AG09309 (cell line): ENCODE data around the gene NTM.

Source experiments
- DNase-seq: peaks from one replicate; pipeline ENCODE4 v3.0.0-alpha.2; 2010; ENCODE audit warnings: low read depth
- H3K4me3 ChIP-seq: 2 replicates; pipeline ENCODE4 v1.5.1; 2011; ENCODE audit warnings: mild to moderate bottlenecking, low read depth, low read length, moderate library complexity; ENCODE audit not compliant: control insufficient read depth
- CTCF ChIP-seq: IDR thresholded peaks from 2 replicates; pipeline ENCODE4 v1.5.1; 2011; ENCODE audit warnings: mild to moderate bottlenecking, low read depth, low read length, inconsistent platforms; ENCODE audit not compliant: insufficient read depth, control insufficient read depth; ENCODE audit errors: missing control alignments

NTM gene

GRCh38 chr11:131612533-131612932 is 242.1 kb downstream of the NTM start:
- no peak for TF ChIP-seq CTCF
- DNase-seq = no peak
- H3K4me3 ChIP-seq = no peak overlapping the region

- DNase-seq = no peak
- no peak overlapping the region for H3K4me3 ChIP-seq
- TF ChIP-seq CTCF = no peak
Observed at GRCh38 chr11:131614631-131615030, 244.2 kb downstream of the NTM start.

GRCh38 chr11:131615611-131616010 is 245.2 kb downstream of the NTM start:
- no peak for DNase-seq
- no peak for TF ChIP-seq CTCF
- H3K4me3 ChIP-seq = no peak overlapping the region

GRCh38 chr11:131616481-131617140 is 246.2 kb downstream of the NTM start:
- TF ChIP-seq CTCF = no peak
- H3K4me3 ChIP-seq = no peak overlapping the region
- no peak for DNase-seq

GRCh38 chr11:131618201-131618600 is 247.8 kb downstream of the NTM start:
- H3K4me3 ChIP-seq = no peak overlapping the region
- peak; percentile 65 for DNase-seq
- TF ChIP-seq CTCF = no peak

GRCh38 chr11:131622193-131622592 is 251.8 kb downstream of the NTM start:
- DNase-seq = no peak
- no peak overlapping the region for H3K4me3 ChIP-seq
- no peak for TF ChIP-seq CTCF
